NCI-H69 (cell line): ENCODE measurements around the gene EZH2.
A peak's percentile ranks its signal among the peaks of the same experiment; 100 is the strongest.

Source experiments
- DNase-seq: peaks from one replicate; lab custom pipeline; 2025; lab: John Stamatoyannopoulos, UW

Gene EZH2

GRCh38 chr7:148804343-148805235 lies 79.5 kb downstream of the EZH2 start:
- peak; percentile 13 for DNase-seq

- DNase-seq: peak; percentile 31
Measured at GRCh38 chr7:148803094-148803493, 81.0 kb downstream of the EZH2 start.

GRCh38 chr7:148802101-148802493 lies 82.0 kb downstream of the EZH2 start:
- no peak for DNase-seq

GRCh38 chr7:148800677-148801076 lies 83.4 kb downstream of the EZH2 start:
- no peak for DNase-seq

GRCh38 chr7:148799893-148800555 lies 84.1 kb downstream of the EZH2 start:
- DNase-seq: no peak

- DNase-seq: no peak
Measured at GRCh38 chr7:148796841-148797240, 87.2 kb downstream of the EZH2 start.

GRCh38 chr7:148794476-148794875 lies 89.6 kb downstream of the EZH2 start:
- no peak for DNase-seq

GRCh38 chr7:148793590-148793989 lies 90.5 kb downstream of the EZH2 start:
- DNase-seq: no peak

GRCh38 chr7:148791546-148791945 lies 92.5 kb downstream of the EZH2 start:
- DNase-seq: no peak

GRCh38 chr7:148790850-148791249 lies 93.2 kb downstream of the EZH2 start:
- DNase-seq: no peak

GRCh38 chr7:148790131-148790726 lies 93.9 kb downstream of the EZH2 start:
- DNase-seq: no peak

GRCh38 chr7:148789220-148789619 lies 94.9 kb downstream of the EZH2 start:
- no peak for DNase-seq

GRCh38 chr7:148787571-148788295 lies 96.4 kb downstream of the EZH2 start:
- no peak for DNase-seq

GRCh38 chr7:148783801-148784527 lies 100.1 kb downstream of the EZH2 start:
- DNase-seq: no peak

GRCh38 chr7:148782757-148783456 lies 101.2 kb downstream of the EZH2 start:
- no peak for DNase-seq

- no peak for DNase-seq
Measured at GRCh38 chr7:148774471-148774870, 109.6 kb downstream of the EZH2 start.

GRCh38 chr7:148773334-148773733 lies 110.8 kb downstream of the EZH2 start:
- peak; percentile 95 for DNase-seq

GRCh38 chr7:148772297-148773089 lies 111.6 kb downstream of the EZH2 start:
- DNase-seq: peak; percentile 95

- no peak for DNase-seq
Measured at GRCh38 chr7:148770004-148770403, 114.1 kb downstream of the EZH2 start.

- no peak for DNase-seq
Measured at GRCh38 chr7:148763622-148764021, 120.5 kb downstream of the EZH2 start.
